HTERT RPE-1 (cell line): Measurements from ENCODE around the gene SOX5.
"Not testable (repeated sequence)": the region's sequence is repeated elsewhere in the genome, so short reads cannot be mapped to it uniquely, and the experiment has no call there.

Source experiments
- in situ Hi-C: fragments of 300-500 bp; cut with MboI; formaldehyde crosslinking; loops from 4 replicates; pipeline ENCODE4 v1.14.3; 2020; ENCODE audit warnings: low sequenced_read_pairs

The SOX5 gene

GRCh38 chr12:23515785-23516184 is 433.7 kb downstream of the SOX5 start:
- in situ Hi-C loops = not testable (repeated sequence)

GRCh38 chr12:23510484-23510883 is 439.0 kb downstream of the SOX5 start:
- in situ Hi-C loops = no loop called here

DNA sequence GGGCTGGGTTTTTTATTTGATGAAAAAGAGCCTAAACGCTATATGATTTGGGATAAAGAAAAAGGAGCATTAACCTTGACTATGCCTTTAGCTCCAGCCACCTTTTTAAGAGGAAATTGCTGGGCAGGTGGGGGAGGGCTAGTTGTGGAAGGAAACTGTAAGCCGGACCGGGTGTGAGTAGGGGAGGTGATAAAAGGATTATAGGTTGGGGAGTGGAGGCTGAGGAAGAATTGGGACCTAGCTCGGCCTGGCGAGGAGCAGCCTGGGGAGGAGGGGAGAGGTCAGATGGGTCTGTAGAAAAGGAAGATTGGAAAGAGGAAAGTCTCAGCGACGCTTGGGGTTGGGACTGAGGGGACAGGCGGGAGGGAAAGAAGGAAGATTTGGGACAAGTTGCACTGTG is 439.6 kb downstream of the SOX5 start:
- in situ Hi-C loops = not testable (repeated sequence)

DNA sequence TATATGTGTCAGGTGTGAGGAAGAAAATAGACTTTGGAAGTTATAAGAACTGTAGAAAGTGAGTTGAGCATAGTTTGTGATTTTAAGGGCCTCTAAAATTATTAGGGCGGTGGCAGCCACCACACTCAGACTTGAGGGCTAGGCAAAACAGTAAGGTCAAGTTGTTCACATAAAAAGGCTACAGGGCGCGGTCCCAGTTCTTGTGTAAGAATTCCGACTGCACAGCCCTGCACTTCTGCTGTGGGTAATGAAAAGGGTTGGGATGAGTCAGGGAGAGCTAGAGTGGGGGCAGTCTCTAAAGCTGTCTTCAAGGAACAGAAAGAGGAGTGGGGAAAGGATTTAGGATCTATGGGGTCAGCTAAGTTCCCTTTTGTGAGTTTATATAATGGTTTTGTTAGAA is 441.7 kb downstream of the SOX5 start:
- in situ Hi-C loops = not testable (repeated sequence)

DNA sequence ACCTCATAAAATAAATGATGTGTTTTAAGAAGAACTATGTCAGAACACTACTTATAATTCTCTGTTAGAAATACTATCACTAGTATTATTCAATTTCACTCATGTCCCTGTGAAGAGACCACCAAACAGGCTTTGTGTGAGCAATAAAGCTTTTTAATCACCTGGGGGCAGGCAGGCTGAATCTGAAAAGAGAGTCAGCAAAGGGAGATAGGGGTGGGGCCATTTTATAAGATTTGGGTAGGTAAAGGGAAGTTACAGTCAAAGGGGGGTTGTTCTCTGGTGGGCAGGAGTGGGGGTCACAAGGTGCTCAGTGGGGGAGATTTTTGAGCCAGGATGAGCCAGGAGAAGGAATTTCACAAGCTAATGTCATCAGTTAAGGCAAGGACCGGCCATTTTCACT is 443.7 kb downstream of the SOX5 start:
- in situ Hi-C loops = not testable (repeated sequence)

GRCh38 chr12:23504641-23505399 is 444.6 kb downstream of the SOX5 start:
- in situ Hi-C loops = no loop called here

DNA sequence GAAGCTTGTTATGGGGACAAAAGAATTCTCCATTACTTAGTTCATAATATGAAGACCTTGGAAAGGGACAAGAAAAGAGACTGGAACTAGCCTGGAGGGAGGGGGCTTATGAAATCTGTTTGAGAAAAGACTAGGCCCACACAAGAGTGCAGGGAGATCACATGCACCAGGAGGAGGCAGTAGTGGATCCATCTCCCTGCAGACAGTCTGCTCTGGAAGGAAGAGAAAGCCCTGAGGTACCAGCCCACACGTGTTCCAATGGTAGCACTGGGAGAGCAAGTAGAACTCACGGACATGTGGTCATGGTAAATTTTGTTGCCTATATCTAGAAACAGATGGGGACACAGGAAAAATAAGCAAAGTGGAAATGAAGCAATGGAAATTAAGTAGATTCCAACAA is 445.4 kb downstream of the SOX5 start:
- in situ Hi-C loops = no loop called here

GRCh38 chr12:23503544-23503943 is 445.9 kb downstream of the SOX5 start:
- in situ Hi-C loops = no loop called here

DNA sequence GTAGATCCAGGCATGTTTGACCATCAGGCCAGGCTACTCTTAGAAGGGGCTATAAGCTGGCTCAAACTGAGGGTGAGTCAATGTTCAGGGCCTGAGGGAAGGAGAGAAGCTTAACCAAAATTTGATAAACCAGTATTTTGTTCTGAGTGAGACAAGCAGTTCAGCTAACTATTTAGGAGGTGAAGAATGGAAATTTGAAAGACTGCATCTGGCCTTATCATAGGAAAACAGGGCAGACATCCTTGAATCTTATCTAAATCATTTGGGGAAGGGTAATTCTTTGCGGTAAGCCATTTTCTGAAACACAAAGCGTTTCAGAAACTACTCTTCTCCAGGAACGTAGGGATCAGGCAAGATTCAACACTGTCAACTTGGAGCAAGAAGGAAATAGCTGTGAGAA is 447.2 kb downstream of the SOX5 start:
- in situ Hi-C loops = no loop called here

GRCh38 chr12:23495472-23495871 is 454.0 kb downstream of the SOX5 start:
- in situ Hi-C loops = no loop called here

- in situ Hi-C loops = no loop called here
These were observed 455.8 kb downstream of the SOX5 start for GRCh38 chr12:23493672-23494071.

GRCh38 chr12:23491029-23491428 is 458.4 kb downstream of the SOX5 start:
- in situ Hi-C loops = not testable (repeated sequence)

GRCh38 chr12:23488130-23488529 is 461.3 kb downstream of the SOX5 start:
- in situ Hi-C loops = no loop called here

DNA sequence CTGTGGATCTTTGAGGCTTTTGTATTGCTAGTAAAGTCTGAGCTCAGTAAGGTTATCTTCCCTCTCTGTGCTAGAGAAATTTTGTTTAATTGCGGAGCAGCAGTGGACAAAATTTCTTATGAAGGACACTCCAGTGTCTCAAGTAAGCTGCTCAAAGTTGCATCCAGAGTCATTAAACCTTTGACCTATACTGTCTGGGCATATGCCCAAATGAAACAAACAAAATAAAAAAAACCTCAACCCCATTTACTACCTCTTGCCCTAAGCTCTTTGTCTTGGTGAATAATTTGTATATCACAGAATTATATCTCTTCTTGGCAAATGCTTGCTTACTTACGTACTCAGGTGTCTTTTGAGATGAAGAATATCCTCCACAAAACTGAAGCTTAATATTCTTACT is 465.2 kb downstream of the SOX5 start:
- in situ Hi-C loops = no loop called here

DNA sequence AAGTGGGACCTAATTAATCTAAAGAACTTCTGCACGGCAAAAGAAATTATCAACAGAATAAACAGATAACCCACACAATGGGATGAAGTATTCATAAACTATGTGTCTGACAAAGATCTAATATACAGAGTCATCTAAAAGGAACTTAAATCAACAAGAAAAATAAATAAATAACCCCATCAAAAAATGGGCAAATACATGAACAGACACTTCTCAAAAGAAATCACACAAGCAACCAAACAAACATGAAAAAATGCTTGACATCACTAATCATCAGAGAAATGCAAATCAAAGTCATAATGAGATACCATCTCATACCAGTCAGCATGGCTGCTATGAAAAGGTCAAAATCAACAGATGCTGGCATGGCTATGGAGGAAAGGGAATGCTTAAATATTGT is 466.9 kb downstream of the SOX5 start:
- in situ Hi-C loops = no loop called here
